Esophagus muscularis mucosa (tissue), 4 donors: ENCODE results near the gene C12orf75. TPM values are rescaled to one million over a fixed set of nuclear protein-coding genes. Genes with fewer than 3 reads are reported as not detected.

Experiments used
- DNase-seq: peaks from one replicate; pipeline ENCODE4 v3.0.0-alpha.2; 2017; ENCODE audit errors: extremely low spot score
- H3K27ac ChIP-seq, 4 donors: fragments of 200-600 bp; sonication (generic); replicated peaks in 1 of 4; 1 replicate in 3 of 4; 2 replicates in 1 of 4; pipeline ENCODE4 v1.5.1; 2016 to 2019; ENCODE audit warnings: mild to moderate bottlenecking in 1 of 4
- H3K27me3 ChIP-seq, 4 donors: fragments of 200-600 bp; sonication (generic); one replicate each; pipeline versions ENCODE4 v1.5.1 to v1.6.0; 2016 to 2019
- H3K36me3 ChIP-seq, 4 donors: fragments of 200-600 bp; sonication (generic); one replicate each; pipeline ENCODE4 v1.5.1; 2016 to 2019
- H3K4me1 ChIP-seq, 4 donors: fragments of 200-600 bp; sonication (generic); one replicate each; pipeline ENCODE4 v1.5.1; 2016 to 2019
- H3K4me3 ChIP-seq, 4 donors: fragments of 200-600 bp; sonication (generic); 1 replicate in 2 of 4; 2 replicates in 2 of 4; pipeline ENCODE4 v1.5.1; 2016 to 2019; ENCODE audit warnings: mild to moderate bottlenecking in 4 of 4, moderate library complexity in 1 of 4
- H3K9me3 ChIP-seq, 4 donors: fragments of 200-600 bp; sonication (generic); 1 replicate in 3 of 4; 2 replicates in 1 of 4; pipeline ENCODE4 v1.5.1; 2016 to 2019
- EP300 ChIP-seq: sonication (generic); formaldehyde crosslinking; IDR thresholded peaks from one replicate; pipeline ENCODE4 v1.6.1; 2017; ENCODE audit warnings: antibody characterized with exemption
- POLR2A ChIP-seq: fragments of 450-650 bp; IDR thresholded peaks from one replicate; pipeline ENCODE4 v1.6.1; 2017; ENCODE audit warnings: antibody characterized with exemption, moderate library complexity, mild to moderate bottlenecking, low read depth
- POLR2AphosphoS5 ChIP-seq, 2 donors: sonication (generic); formaldehyde crosslinking; IDR thresholded peaks; one replicate each; pipeline ENCODE4 v1.6.1; 2017; ENCODE audit warnings: antibody characterized with exemption in 2 of 2
- WGBS: methylation state at CpG from one replicate; pipeline ENCODE4 v1.1.5; 2018; 5-methylcytosine and 5-hydroxymethylcytosine counted together
- intact Hi-C: fragments of 100-400 bp; cut with DNase I; formaldehyde crosslinking; loops from one replicate; pipeline ENCODE4 v1.15.1; 2023
- total RNA-seq, 4 donors: library from RNA; depleted of rRNA; stranded (reverse); fragments of >200 nt; gene quantifications; one replicate each; pipeline versions ENCODE4 v1.1.0 to v1.2.1, GENCODE V29; 2016
- TF ChIP-seq, protein P1 (sequence below), 3 experiments: fragments of 200-600 bp in 2 of 3; fragments of 450-650 bp in 1 of 3; sonication (generic) in 2 of 3; IDR thresholded peaks; one replicate each; pipeline ENCODE4 v1.5.1; 2017 to 2019; ENCODE audit warnings: antibody characterized with exemption in 3 of 3, mild to moderate bottlenecking in 2 of 3, moderate library complexity in 1 of 3

C12orf75 gene
- total RNA-seq, 4 donors from 2014 or later: 0.83 to 3.1 (median 2.8) TPM

DNA sequence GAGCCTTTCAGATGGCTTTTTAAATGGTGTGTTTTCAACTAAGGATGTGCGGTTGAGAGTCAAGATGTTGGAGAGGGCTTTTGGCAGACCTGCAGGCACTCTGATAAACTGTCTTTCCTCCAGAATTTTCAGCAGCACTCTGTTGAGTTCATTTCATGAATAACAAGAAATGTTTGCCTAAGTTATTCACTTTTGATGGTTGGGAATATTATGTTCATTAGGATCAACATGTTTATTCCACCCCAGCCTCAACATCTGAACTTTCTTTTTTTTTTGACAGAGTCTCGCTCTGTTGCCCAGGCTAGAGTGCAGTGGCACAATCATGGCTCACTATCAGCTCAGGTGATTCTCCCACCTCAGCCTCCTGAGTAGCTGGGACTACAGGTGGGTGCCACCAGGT, 68.4 kb downstream of the C12orf75 start:
- TF ChIP-seq POLR2AphosphoS5 (IDR thresholded peaks at IDR 0.05) (no peak), POLR2A (no peak), EP300 (no peak)
- TF ChIP-seq, protein P1, sequence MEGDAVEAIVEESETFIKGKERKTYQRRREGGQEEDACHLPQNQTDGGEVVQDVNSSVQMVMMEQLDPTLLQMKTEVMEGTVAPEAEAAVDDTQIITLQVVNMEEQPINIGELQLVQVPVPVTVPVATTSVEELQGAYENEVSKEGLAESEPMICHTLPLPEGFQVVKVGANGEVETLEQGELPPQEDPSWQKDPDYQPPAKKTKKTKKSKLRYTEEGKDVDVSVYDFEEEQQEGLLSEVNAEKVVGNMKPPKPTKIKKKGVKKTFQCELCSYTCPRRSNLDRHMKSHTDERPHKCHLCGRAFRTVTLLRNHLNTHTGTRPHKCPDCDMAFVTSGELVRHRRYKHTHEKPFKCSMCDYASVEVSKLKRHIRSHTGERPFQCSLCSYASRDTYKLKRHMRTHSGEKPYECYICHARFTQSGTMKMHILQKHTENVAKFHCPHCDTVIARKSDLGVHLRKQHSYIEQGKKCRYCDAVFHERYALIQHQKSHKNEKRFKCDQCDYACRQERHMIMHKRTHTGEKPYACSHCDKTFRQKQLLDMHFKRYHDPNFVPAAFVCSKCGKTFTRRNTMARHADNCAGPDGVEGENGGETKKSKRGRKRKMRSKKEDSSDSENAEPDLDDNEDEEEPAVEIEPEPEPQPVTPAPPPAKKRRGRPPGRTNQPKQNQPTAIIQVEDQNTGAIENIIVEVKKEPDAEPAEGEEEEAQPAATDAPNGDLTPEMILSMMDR (IDR thresholded peaks at IDR 0.05): no peak
- H3K4me1 ChIP-seq: peaks cover 0 to under 1% (median 0%) of the 10 kb centered on the region in 4 donors
- H3K9me3 ChIP-seq: peaks cover 0 to 3% (median 0%) of the 10 kb centered on the region in 4 donors
- DNase-seq: no peak
- intact Hi-C loops: no loop called here
- no peak overlapping the region for H3K27ac ChIP-seq
- H3K36me3 ChIP-seq: no peaks in the 10 kb centered on the region
- H3K4me3 ChIP-seq: no peak overlapping the region
- 83% methylated on average over 2 of the region's 2 CpGs for WGBS
- H3K27me3 ChIP-seq: no peaks in the 10 kb centered on the region

GRCh38 chr12:105399428-105400081, 69.1 kb downstream of the C12orf75 start:
- Histone ChIP-seq H3K4me1 (no peaks in the 10 kb centered on the region), H3K27me3 (no peaks in the 10 kb centered on the region), H3K36me3 (no peaks in the 10 kb centered on the region), H3K9me3 (peaks cover 0 to 3% (median 0%) of the 10 kb centered on the region in 4 donors), H3K4me3 (no peak overlapping the region), H3K27ac (no peak overlapping the region)
- no peak for DNase-seq
- TF ChIP-seq EP300 (no peak), POLR2A (no peak), POLR2AphosphoS5 (IDR thresholded peaks at IDR 0.05) (no peak)
- TF ChIP-seq, protein P1 (IDR thresholded peaks at IDR 0.05): no peak
- intact Hi-C loops: no loop called here
- WGBS: 64% methylated on average over 7 of the region's 7 CpGs

GRCh38 chr12:105400227-105400626, 69.7 kb downstream of the C12orf75 start:
- intact Hi-C loops: no loop called here
- no peak for DNase-seq
- H3K36me3 ChIP-seq: no peaks in the 10 kb centered on the region
- 96% methylated on average over 4 of the region's 4 CpGs for WGBS
- no peak for TF ChIP-seq POLR2AphosphoS5 (IDR thresholded peaks at IDR 0.05)
- TF ChIP-seq, protein P1 (IDR thresholded peaks at IDR 0.05): no peak
- TF ChIP-seq EP300: no peak
- no peak for TF ChIP-seq POLR2A
- H3K4me3 ChIP-seq: no peak overlapping the region
- H3K4me1 ChIP-seq: no peaks in the 10 kb centered on the region
- no peak overlapping the region for H3K27ac ChIP-seq
- peaks cover 0 to 3% (median 0%) of the 10 kb centered on the region in 4 donors for H3K9me3 ChIP-seq
- no peaks in the 10 kb centered on the region for H3K27me3 ChIP-seq

- no peak overlapping the region for H3K4me3 ChIP-seq
- no peaks in the 10 kb centered on the region for H3K36me3 ChIP-seq
- WGBS: 97% methylated on average over 4 of the region's 4 CpGs
- TF ChIP-seq, protein P1 (IDR thresholded peaks at IDR 0.05): no peak
- TF ChIP-seq POLR2A (no peak), POLR2AphosphoS5 (IDR thresholded peaks at IDR 0.05) (no peak), EP300 (no peak)
- H3K9me3 ChIP-seq: peaks cover 0 to 3% (median 0%) of the 10 kb centered on the region in 4 donors
- no peaks in the 10 kb centered on the region for H3K4me1 ChIP-seq
- no peak for DNase-seq
- no peaks in the 10 kb centered on the region for H3K27me3 ChIP-seq
- intact Hi-C loops: no loop called here
- H3K27ac ChIP-seq: no peak overlapping the region
Measured at GRCh38 chr12:105401198-105401597, 70.7 kb downstream of the C12orf75 start.

GRCh38 chr12:105402366-105402765, 71.9 kb downstream of the C12orf75 start:
- no peak for DNase-seq
- intact Hi-C loops: no loop called here
- no peak overlapping the region for H3K4me3 ChIP-seq
- H3K4me1 ChIP-seq: no peaks in the 10 kb centered on the region
- H3K27ac ChIP-seq: no peak overlapping the region
- H3K27me3 ChIP-seq: no peaks in the 10 kb centered on the region
- 94% methylated on average over 5 of the region's 5 CpGs for WGBS
- TF ChIP-seq POLR2AphosphoS5 (IDR thresholded peaks at IDR 0.05) (no peak), POLR2A (no peak), EP300 (no peak)
- TF ChIP-seq, protein P1 (IDR thresholded peaks at IDR 0.05): no peak
- H3K36me3 ChIP-seq: no peaks in the 10 kb centered on the region
- H3K9me3 ChIP-seq: peaks cover 0 to 3% (median 0%) of the 10 kb centered on the region in 4 donors
